ENCODE data around the gene FTO. TPM values are rescaled to one million over a fixed set of nuclear protein-coding genes. Genes with fewer than 3 reads are reported as not detected.
A peak's percentile ranks its signal among the peaks of the same experiment; 100 is the strongest.
"Not testable (repeated sequence)": the region's sequence is repeated elsewhere in the genome, so short reads cannot be mapped to it uniquely, and the experiment has no call there.

FTO gene
- total RNA-seq, 1 donor from 2014 or later, result 107 TPM

GRCh38 chr16:53882310-53882709 is 178.4 kb downstream of the FTO start:
- intact Hi-C loops (cut with DNase I), result no loop called here

GRCh38 chr16:53884748-53885147 is 180.8 kb downstream of the FTO start:
- intact Hi-C loops (cut with DNase I), result no loop called here
- ATAC-seq, result no peak

More at GRCh38 chr16:53882310-53882709, 178.4 kb downstream of the FTO start:
- DNase-seq (ENCODE audit: low spot score) (no peak), ATAC-seq (no peak)

GRCh38 chr16:53886482-53887378 is 182.8 kb downstream of the FTO start:
- intact Hi-C loops (cut with DNase I), result no loop called here

More at GRCh38 chr16:53884748-53885147, 180.8 kb downstream of the FTO start:
- DNase-seq (ENCODE audit: low spot score), result no peak

GRCh38 chr16:53888222-53888621 is 184.3 kb downstream of the FTO start:
- intact Hi-C loops (cut with DNase I), result no loop called here
- no peak for ATAC-seq
- no peak for DNase-seq (ENCODE audit: low spot score)

More at GRCh38 chr16:53886482-53887378, 182.8 kb downstream of the FTO start:
- no peak for ATAC-seq
- no peak for DNase-seq (ENCODE audit: low spot score)

GRCh38 chr16:53890877-53891276 is 186.9 kb downstream of the FTO start:
- ATAC-seq; intact Hi-C loops (cut with DNase I); DNase-seq (ENCODE audit: low spot score): not testable (repeated sequence)

- intact Hi-C loops (cut with DNase I), result no loop called here
- ATAC-seq (no peak), DNase-seq (ENCODE audit: low spot score) (no peak)
Observed at GRCh38 chr16:53891409-53892139, 187.6 kb downstream of the FTO start.

GRCh38 chr16:53892155-53892554 is 188.2 kb downstream of the FTO start:
- peak; percentile 68 for ATAC-seq

GRCh38 chr16:53893731-53894435 is 189.9 kb downstream of the FTO start:
- no peak for ATAC-seq
- intact Hi-C loops (cut with DNase I), result no loop called here
- DNase-seq (ENCODE audit: low spot score), result no peak

More at GRCh38 chr16:53892155-53892554, 188.2 kb downstream of the FTO start:
- no peak for DNase-seq (ENCODE audit: low spot score)
- intact Hi-C loops (cut with DNase I), result no loop called here

GRCh38 chr16:53894686-53895085 is 190.7 kb downstream of the FTO start:
- ATAC-seq (no peak), DNase-seq (ENCODE audit: low spot score) (no peak)
- intact Hi-C loops (cut with DNase I), result no loop called here

GRCh38 chr16:53895433-53895832 is 191.5 kb downstream of the FTO start:
- intact Hi-C loops (cut with DNase I), result no loop called here
- ATAC-seq (no peak), DNase-seq (ENCODE audit: low spot score) (no peak)

- ATAC-seq (no peak), DNase-seq (ENCODE audit: low spot score) (no peak)
- intact Hi-C loops (cut with DNase I), result no loop called here
Observed at GRCh38 chr16:53895851-53896250, 191.9 kb downstream of the FTO start.

- DNase-seq (ENCODE audit: low spot score) (no peak), ATAC-seq (no peak)
- intact Hi-C loops (cut with DNase I), result no loop called here
Observed at GRCh38 chr16:53896722-53897121, 192.8 kb downstream of the FTO start.

- ATAC-seq (no peak), DNase-seq (ENCODE audit: low spot score) (no peak)
- intact Hi-C loops (cut with DNase I), result no loop called here
Observed at GRCh38 chr16:53898993-53899392, 195.0 kb downstream of the FTO start.

GRCh38 chr16:53899431-53899830 is 195.5 kb downstream of the FTO start:
- ATAC-seq (no peak), DNase-seq (ENCODE audit: low spot score) (no peak)
- intact Hi-C loops (cut with DNase I), result no loop called here

GRCh38 chr16:53900667-53901066 is 196.7 kb downstream of the FTO start:
- no peak for DNase-seq (ENCODE audit: low spot score)
- no peak for ATAC-seq
- intact Hi-C loops (cut with DNase I), result no loop called here

- intact Hi-C loops (cut with DNase I), result no loop called here
- DNase-seq (ENCODE audit: low spot score) (no peak), ATAC-seq (no peak)
Observed at GRCh38 chr16:53901408-53901807, 197.5 kb downstream of the FTO start.

GRCh38 chr16:53904533-53904932 is 200.6 kb downstream of the FTO start:
- DNase-seq (ENCODE audit: low spot score) (no peak), ATAC-seq (no peak)
- intact Hi-C loops (cut with DNase I), result no loop called here

- intact Hi-C loops (cut with DNase I), result no loop called here
- DNase-seq (ENCODE audit: low spot score) (no peak), ATAC-seq (no peak)
Observed at GRCh38 chr16:53905028-53905427, 201.1 kb downstream of the FTO start.

GRCh38 chr16:53908731-53909130 is 204.8 kb downstream of the FTO start:
- ATAC-seq (no peak), DNase-seq (ENCODE audit: low spot score) (no peak)
- intact Hi-C loops (cut with DNase I), result no loop called here

All from sciatic nerve (tissue), 2 donors.